Neural progenitor cell (in vitro differentiated cells): Measurements from ENCODE around the gene CAPZB.

Source experiments
- CTCF ChIP-seq: fragments of 200-600 bp; sonication (generic); IDR thresholded peaks from 2 replicates; pipeline ENCODE4 v1.5.1; 2017; ENCODE audit warnings: antibody characterized with exemption, mild to moderate bottlenecking
- EZH2 ChIP-seq: fragments of 200-600 bp; sonication (generic); IDR thresholded peaks from 2 replicates; pipeline ENCODE4 v1.6.1; 2017; ENCODE audit warnings: antibody characterized with exemption, mild to moderate bottlenecking, moderate library complexity
- EZH2phosphoT487 ChIP-seq: fragments of 200-600 bp; sonication (generic); IDR thresholded peaks from 2 replicates; pipeline ENCODE4 v1.6.1; 2017; ENCODE audit warnings: antibody characterized with exemption

GRCh38 chr1:19289244-19289643 lies 196.1 kb downstream of the CAPZB start:
- no peak for TF ChIP-seq EZH2phosphoT487
- no peak for TF ChIP-seq CTCF
- TF ChIP-seq EZH2, result no peak
